Stomach (tissue), 9 donors: ENCODE data around the gene ASPG. TPM values are rescaled to one million over a fixed set of nuclear protein-coding genes. Genes with fewer than 3 reads are reported as not detected.
A peak's percentile ranks its signal among the peaks of the same experiment; 100 is the strongest.

Source experiments
- DNase-seq, 2 donors: peaks; one replicate each; pipeline versions ENCODE4 v3.0.0 to v3.0.0-alpha.2; 2013 to 2019
- H3K27ac ChIP-seq, 5 donors: fragments of 200-600 bp in 4 of 5; sonication (generic) in 4 of 5; one replicate each; pipeline ENCODE4 v1.5.1; 2013 to 2019; ENCODE audit warnings: mild to moderate bottlenecking in 1 of 5, moderate library complexity in 1 of 5
- H3K27me3 ChIP-seq, 3 donors: fragments of 200-600 bp; sonication (generic); one replicate each; pipeline ENCODE4 v1.5.1; 2017 to 2019; ENCODE audit warnings: mixed run types in 1 of 3
- H3K36me3 ChIP-seq, 4 donors: fragments of 200-600 bp; sonication (generic); 1 replicate in 3 of 4; 2 replicates in 1 of 4; pipeline ENCODE4 v1.5.1; 2016 to 2019
- H3K4me1 ChIP-seq, 4 donors: fragments of 200-600 bp; sonication (generic); one replicate each; pipeline ENCODE4 v1.5.1; 2016 to 2019
- H3K4me3 ChIP-seq, 4 donors: fragments of 200-600 bp; sonication (generic) in 3 of 4; one replicate each; pipeline ENCODE4 v1.5.1; 2016 to 2019; ENCODE audit warnings: mild to moderate bottlenecking in 1 of 4
- H3K9me3 ChIP-seq, 4 donors: fragments of 200-600 bp; sonication (generic); one replicate each; pipeline ENCODE4 v1.5.1; 2016 to 2019
- EP300 ChIP-seq: sonication (generic); formaldehyde crosslinking; IDR thresholded peaks from one replicate; pipeline ENCODE4 v1.6.1; 2017; ENCODE audit warnings: antibody characterized with exemption
- POLR2A ChIP-seq, 4 donors: fragments of 450-650 bp; IDR thresholded peaks; one replicate each; pipeline ENCODE4 v1.6.1; 2016; ENCODE audit warnings: antibody characterized with exemption in 4 of 4, control low read depth in 2 of 4, mild to moderate bottlenecking in 1 of 4, moderate library complexity in 1 of 4
- POLR2AphosphoS5 ChIP-seq, 3 donors: sonication (generic); formaldehyde crosslinking; IDR thresholded peaks; one replicate each; pipeline ENCODE4 v1.6.1; 2016; ENCODE audit warnings: antibody characterized with exemption in 3 of 3
- WGBS, 5 donors: extraction: QIAGEN DNeasy Blood & Tissue Kit in 3 of 5; methylation state at CpG; one replicate each; pipeline versions ENCODE4 v1.1.5 to v1.1.7; 2013 to 2018; 5-methylcytosine and 5-hydroxymethylcytosine counted together
- intact Hi-C: fragments of 100-400 bp; cut with DNase I; formaldehyde crosslinking; loops from one replicate; pipeline ENCODE4 v1.15.1; 2023; ENCODE audit warnings: low total_unique reads
- polyA plus RNA-seq, 3 donors: library from polyadenylated mRNA; stranded (reverse); fragments of 200-250 nt; gene quantifications; one replicate each; pipeline ENCODE4 v1.2.3, GENCODE V29; 2013
- total RNA-seq, 5 donors: library from RNA; depleted of rRNA; stranded (reverse); fragments of >200 nt; gene quantifications; one replicate each; pipeline versions ENCODE4 v1.1.0 to v1.2.3, GENCODE V29; 2014 to 2016
- TF ChIP-seq, protein P1 (sequence below), 7 experiments: fragments of 450-650 bp in 4 of 7; fragments of 200-600 bp in 3 of 7; sonication (generic) in 3 of 7; IDR thresholded peaks; one replicate each; pipeline ENCODE4 v1.5.1; 2016 to 2019; ENCODE audit warnings: antibody characterized with exemption in 7 of 7, control low read depth in 2 of 7, mild to moderate bottlenecking in 1 of 7
- donor health status: healthy with polysubstance abuse.
- donor health status: Bipolar disorder and iron deficiency.
- donor health status: healthy.

ASPG gene
- total and polyA plus RNA-seq, 8 donors = 0.12 to 10.7 (median 4.4) TPM; not detected in 1

GRCh38 chr14:104091927-104092771 lies 6.6 kb downstream of the ASPG start:
- Histone ChIP-seq H3K9me3 (no peaks in the 10 kb centered on the region), H3K4me1 (peaks cover 0 to 26% (median 25%) of the 10 kb centered on the region in 4 donors), H3K36me3 (no peaks in the 10 kb centered on the region), H3K4me3 (no peak overlapping the region), H3K27ac (no peak overlapping the region), H3K27me3 (peaks cover 0 to 35% (median 0%) of the 10 kb centered on the region in 3 donors)
- DNase-seq = peak in 1 of 2 donors; percentile 4
- TF ChIP-seq EP300 (no peak), POLR2AphosphoS5 (IDR thresholded peaks at IDR 0.05) (no peak), POLR2A (IDR thresholded peaks at IDR 0.05) (no peak)
- TF ChIP-seq, protein P1, sequence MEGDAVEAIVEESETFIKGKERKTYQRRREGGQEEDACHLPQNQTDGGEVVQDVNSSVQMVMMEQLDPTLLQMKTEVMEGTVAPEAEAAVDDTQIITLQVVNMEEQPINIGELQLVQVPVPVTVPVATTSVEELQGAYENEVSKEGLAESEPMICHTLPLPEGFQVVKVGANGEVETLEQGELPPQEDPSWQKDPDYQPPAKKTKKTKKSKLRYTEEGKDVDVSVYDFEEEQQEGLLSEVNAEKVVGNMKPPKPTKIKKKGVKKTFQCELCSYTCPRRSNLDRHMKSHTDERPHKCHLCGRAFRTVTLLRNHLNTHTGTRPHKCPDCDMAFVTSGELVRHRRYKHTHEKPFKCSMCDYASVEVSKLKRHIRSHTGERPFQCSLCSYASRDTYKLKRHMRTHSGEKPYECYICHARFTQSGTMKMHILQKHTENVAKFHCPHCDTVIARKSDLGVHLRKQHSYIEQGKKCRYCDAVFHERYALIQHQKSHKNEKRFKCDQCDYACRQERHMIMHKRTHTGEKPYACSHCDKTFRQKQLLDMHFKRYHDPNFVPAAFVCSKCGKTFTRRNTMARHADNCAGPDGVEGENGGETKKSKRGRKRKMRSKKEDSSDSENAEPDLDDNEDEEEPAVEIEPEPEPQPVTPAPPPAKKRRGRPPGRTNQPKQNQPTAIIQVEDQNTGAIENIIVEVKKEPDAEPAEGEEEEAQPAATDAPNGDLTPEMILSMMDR (IDR thresholded peaks at IDR 0.05) = no peak
- intact Hi-C loops = no loop called here
- 80 to 87% (median 85%) methylated on average over 15 to 23 of the region's 23 CpGs for WGBS, 5 donors

- Histone ChIP-seq H3K27me3 (peaks cover 0 to 27% (median 0%) of the 10 kb centered on the region in 3 donors), H3K4me1 (peaks cover 0 to 18% (median 17%) of the 10 kb centered on the region in 4 donors), H3K4me3 (no peak overlapping the region), H3K27ac (no peak overlapping the region), H3K9me3 (no peaks in the 10 kb centered on the region), H3K36me3 (no peaks in the 10 kb centered on the region)
- DNase-seq = peak in 1 of 2 donors; percentile 6
- no peak for TF ChIP-seq POLR2AphosphoS5 (IDR thresholded peaks at IDR 0.05)
- TF ChIP-seq POLR2A (IDR thresholded peaks at IDR 0.05) = no peak
- 73 to 80% (median 75%) methylated on average over 6 to 11 of the region's 11 CpGs for WGBS, 5 donors
- intact Hi-C loops = no loop called here
Measured at GRCh38 chr14:104092931-104093365, 7.4 kb downstream of the ASPG start.

- intact Hi-C loops = no loop called here
- 52 to 60% (median 57%) methylated on average over 17 to 18 of the region's 18 CpGs for WGBS, 5 donors
- H3K36me3 ChIP-seq = no peaks in the 10 kb centered on the region
- H3K4me3 ChIP-seq = no peak overlapping the region
- peaks cover 0 to 15% (median 13%) of the 10 kb centered on the region in 4 donors for H3K4me1 ChIP-seq
- no peak for DNase-seq
- H3K27ac ChIP-seq = no peak overlapping the region
- peaks cover 0 to 27% (median 0%) of the 10 kb centered on the region in 3 donors for H3K27me3 ChIP-seq
- TF ChIP-seq POLR2A (IDR thresholded peaks at IDR 0.05) (no peak), EP300 (no peak), POLR2AphosphoS5 (IDR thresholded peaks at IDR 0.05) (no peak)
- TF ChIP-seq, protein P1 (IDR thresholded peaks at IDR 0.05) = no peak
- no peaks in the 10 kb centered on the region for H3K9me3 ChIP-seq
Measured at GRCh38 chr14:104093366-104094055, 8.0 kb downstream of the ASPG start.

GRCh38 chr14:104094056-104094708 lies 8.7 kb downstream of the ASPG start:
- Histone ChIP-seq H3K4me3 (no peak overlapping the region), H3K4me1 (peaks cover 0 to 15% (median 13%) of the 10 kb centered on the region in 4 donors), H3K9me3 (no peaks in the 10 kb centered on the region), H3K36me3 (no peaks in the 10 kb centered on the region), H3K27me3 (peaks cover 0 to 27% (median 0%) of the 10 kb centered on the region in 3 donors), H3K27ac (no peak overlapping the region)
- intact Hi-C loops = no loop called here
- 41 to 54% (median 47%) methylated on average over 11 to 20 of the region's 20 CpGs for WGBS, 5 donors
- TF ChIP-seq EP300 (no peak), POLR2AphosphoS5 (IDR thresholded peaks at IDR 0.05) (no peak), POLR2A (IDR thresholded peaks at IDR 0.05) (no peak)
- TF ChIP-seq, protein P1 (IDR thresholded peaks at IDR 0.05) = no peak
- no peak for DNase-seq
